ENCODE data around the gene PPP1R10.

The PPP1R10 gene

DNA sequence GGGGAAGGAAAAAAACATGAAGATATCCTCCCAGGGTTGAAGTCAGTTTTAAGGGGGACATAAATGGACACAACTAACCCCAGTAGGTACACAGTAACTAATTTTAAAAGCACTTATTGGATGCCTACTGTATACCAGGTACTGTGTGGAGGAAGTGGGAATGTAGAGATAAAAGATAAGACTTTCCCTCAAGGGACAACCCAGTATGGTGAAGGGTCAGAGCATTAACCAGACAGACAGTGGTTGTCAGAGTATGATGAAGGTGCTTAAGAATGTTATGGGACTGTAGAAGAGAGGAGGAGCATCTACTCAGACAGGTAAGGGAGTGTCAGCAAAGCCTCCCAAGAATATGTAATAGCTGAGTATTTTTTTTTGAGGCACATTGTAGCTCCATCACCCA is 44.9 kb downstream of the PPP1R10 start:
- Histone ChIP-seq H3K9ac (ENCODE audit: insufficient read length, low read depth) (peak overlapping the region; percentile 96), H3K4me3 (ENCODE audit: insufficient read length, low read depth) (peak overlapping the region; percentile 83), H3K4me1 (ENCODE audit: insufficient read depth, insufficient read length) (no peaks in the 10 kb centered on the region), H3K27me3 (ENCODE audit: insufficient read depth, insufficient read length) (peaks cover 12% of the 10 kb centered on the region), H3K9me3 (ENCODE audit: insufficient read depth, low read length) (no peaks in the 10 kb centered on the region), H3K36me3 (ENCODE audit: insufficient read depth, insufficient read length, low read length) (peaks cover 38% of the 10 kb centered on the region)
- TF ChIP-seq ZNF274 (IDR thresholded peaks at IDR 0.05; ENCODE audit: low read depth, low read length) (no peak), YY1 (IDR thresholded peaks at IDR 0.05; ENCODE audit: insufficient read depth, insufficient read length) (no peak), SUZ12 (IDR thresholded peaks at IDR 0.05; ENCODE audit: extremely low read depth, insufficient read depth, insufficient read length) (no peak)
- no peak for DNase-seq (ENCODE audit: low read depth, low spot score)

DNA sequence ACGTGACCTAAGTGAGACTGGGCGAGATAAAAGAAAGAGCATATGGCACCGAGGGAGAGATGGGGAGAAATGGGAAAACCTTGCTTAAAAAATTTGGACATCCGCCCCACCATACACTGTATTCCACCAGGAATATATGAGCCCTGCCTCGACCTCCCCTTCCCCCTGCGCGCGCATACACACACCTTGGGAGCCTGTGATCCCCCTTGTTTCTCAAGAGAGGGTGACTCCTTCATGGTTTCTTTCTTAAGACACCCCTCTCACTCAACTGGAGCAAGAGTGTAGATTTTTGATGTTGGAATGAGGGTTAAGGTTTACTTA is 45.3 kb downstream of the PPP1R10 start:
- peak overlapping the region; percentile 96 for H3K9ac ChIP-seq (ENCODE audit: insufficient read length, low read depth)
- H3K4me1 ChIP-seq (ENCODE audit: insufficient read depth, insufficient read length): no peaks in the 10 kb centered on the region
- peaks cover 35% of the 10 kb centered on the region for H3K36me3 ChIP-seq (ENCODE audit: insufficient read depth, insufficient read length, low read length)
- H3K27me3 ChIP-seq (ENCODE audit: insufficient read depth, insufficient read length): peaks cover 12% of the 10 kb centered on the region
- TF ChIP-seq ZNF274 (IDR thresholded peaks at IDR 0.05; ENCODE audit: low read depth, low read length) (no peak), YY1 (IDR thresholded peaks at IDR 0.05; ENCODE audit: insufficient read depth, insufficient read length) (no peak), SUZ12 (IDR thresholded peaks at IDR 0.05; ENCODE audit: extremely low read depth, insufficient read depth, insufficient read length) (no peak)
- DNase-seq (ENCODE audit: low read depth, low spot score): no peak
- H3K4me3 ChIP-seq (ENCODE audit: insufficient read length, low read depth): peak overlapping the region; percentile 83
- no peaks in the 10 kb centered on the region for H3K9me3 ChIP-seq (ENCODE audit: insufficient read depth, low read length)

GRCh38 chr6:30571075-30571761 is 45.8 kb downstream of the PPP1R10 start, which contains the start of gene ABCF1:
TSS of gene ABCF1 (plus strand) at chr6:30571442. CDS start at chr6:30571488, 46 bp downstream.
- TF ChIP-seq SUZ12 (IDR thresholded peaks at IDR 0.05; ENCODE audit: extremely low read depth, insufficient read depth, insufficient read length) (no peak), YY1 (IDR thresholded peaks at IDR 0.05; ENCODE audit: insufficient read depth, insufficient read length) (no peak), ZNF274 (IDR thresholded peaks at IDR 0.05; ENCODE audit: low read depth, low read length) (no peak)
- Histone ChIP-seq H3K4me1 (ENCODE audit: insufficient read depth, insufficient read length) (no peaks in the 10 kb centered on the region), H3K36me3 (ENCODE audit: insufficient read depth, insufficient read length, low read length) (peaks cover 31% of the 10 kb centered on the region), H3K9me3 (ENCODE audit: insufficient read depth, low read length) (no peaks in the 10 kb centered on the region), H3K4me3 (ENCODE audit: insufficient read length, low read depth) (peak within 1 kb of the TSS; percentile 83), H3K27me3 (ENCODE audit: insufficient read depth, insufficient read length) (peaks cover 12% of the 10 kb centered on the region), H3K9ac (ENCODE audit: insufficient read length, low read depth) (peak within 1 kb of the TSS; percentile 96)
- DNase-seq (ENCODE audit: low read depth, low spot score): peak; percentile 93

- H3K4me1 ChIP-seq (ENCODE audit: insufficient read depth, insufficient read length): no peaks in the 10 kb centered on the region
- no peak for TF ChIP-seq ZNF274 (IDR thresholded peaks at IDR 0.05; ENCODE audit: low read depth, low read length)
- TF ChIP-seq SUZ12 (IDR thresholded peaks at IDR 0.05; ENCODE audit: extremely low read depth, insufficient read depth, insufficient read length): no peak
- no peak for TF ChIP-seq YY1 (IDR thresholded peaks at IDR 0.05; ENCODE audit: insufficient read depth, insufficient read length)
- peak overlapping the region; percentile 86 for H3K9ac ChIP-seq (ENCODE audit: insufficient read length, low read depth)
- H3K9me3 ChIP-seq (ENCODE audit: insufficient read depth, low read length): no peaks in the 10 kb centered on the region
- peaks cover 31% of the 10 kb centered on the region for H3K36me3 ChIP-seq (ENCODE audit: insufficient read depth, insufficient read length, low read length)
- peak overlapping the region; percentile 83 for H3K4me3 ChIP-seq (ENCODE audit: insufficient read length, low read depth)
- peaks cover 12% of the 10 kb centered on the region for H3K27me3 ChIP-seq (ENCODE audit: insufficient read depth, insufficient read length)
- no peak for DNase-seq (ENCODE audit: low read depth, low spot score)
Measured at GRCh38 chr6:30570740-30571074, 46.3 kb downstream of the PPP1R10 start.

DNA sequence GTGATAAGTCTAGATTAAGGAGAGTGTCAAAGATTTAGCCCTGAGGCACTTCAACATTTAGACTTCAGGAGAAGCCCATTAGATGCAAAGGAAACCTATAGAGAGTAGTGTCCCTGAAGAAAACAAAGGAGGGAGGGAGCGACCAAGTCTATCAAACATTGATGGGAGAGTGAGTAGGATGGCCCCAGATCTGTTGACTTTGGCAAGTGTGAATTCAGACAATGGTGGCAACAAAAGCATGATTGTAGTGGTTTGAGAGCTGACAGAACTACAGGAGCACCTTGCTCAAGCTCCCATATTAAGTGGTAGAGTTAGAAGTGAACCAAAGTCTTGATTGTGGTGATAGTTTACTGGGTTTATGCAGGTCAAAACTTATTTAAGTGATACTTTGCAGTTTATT is 46.8 kb downstream of the PPP1R10 start:
- Histone ChIP-seq H3K9me3 (ENCODE audit: insufficient read depth, low read length) (no peaks in the 10 kb centered on the region), H3K36me3 (ENCODE audit: insufficient read depth, insufficient read length, low read length) (peaks cover 26% of the 10 kb centered on the region), H3K4me3 (ENCODE audit: insufficient read length, low read depth) (peak overlapping the region; percentile 83), H3K27me3 (ENCODE audit: insufficient read depth, insufficient read length) (peaks cover 12% of the 10 kb centered on the region), H3K4me1 (ENCODE audit: insufficient read depth, insufficient read length) (no peaks in the 10 kb centered on the region), H3K9ac (ENCODE audit: insufficient read length, low read depth) (no peak overlapping the region)
- no peak for TF ChIP-seq ZNF274 (IDR thresholded peaks at IDR 0.05; ENCODE audit: low read depth, low read length)
- no peak for TF ChIP-seq SUZ12 (IDR thresholded peaks at IDR 0.05; ENCODE audit: extremely low read depth, insufficient read depth, insufficient read length)
- no peak for TF ChIP-seq YY1 (IDR thresholded peaks at IDR 0.05; ENCODE audit: insufficient read depth, insufficient read length)
- DNase-seq (ENCODE audit: low read depth, low spot score): no peak

DNA sequence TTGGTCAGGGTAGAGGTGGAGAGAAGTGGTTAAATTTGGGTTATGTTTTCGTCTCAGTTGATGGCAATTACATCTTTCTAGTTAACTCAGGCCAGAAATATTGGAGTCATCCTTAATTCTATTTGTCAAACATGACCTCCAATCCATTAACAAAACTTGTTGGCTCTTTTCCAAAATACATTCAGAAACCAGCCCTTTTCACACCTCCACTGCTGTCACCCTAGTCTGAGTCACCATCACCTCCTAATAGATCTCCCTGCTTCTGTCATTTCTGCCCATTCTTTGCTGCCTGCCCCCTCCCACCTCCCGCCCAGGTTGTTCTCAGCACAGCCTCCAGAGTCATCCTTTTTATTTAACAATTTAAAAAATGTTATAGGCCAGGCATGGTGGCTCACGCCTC is 48.8 kb downstream of the PPP1R10 start:
- Histone ChIP-seq H3K4me3 (ENCODE audit: insufficient read length, low read depth) (no peak overlapping the region), H3K9ac (ENCODE audit: insufficient read length, low read depth) (no peak overlapping the region), H3K9me3 (ENCODE audit: insufficient read depth, low read length) (no peaks in the 10 kb centered on the region), H3K4me1 (ENCODE audit: insufficient read depth, insufficient read length) (no peaks in the 10 kb centered on the region), H3K27me3 (ENCODE audit: insufficient read depth, insufficient read length) (peaks cover 12% of the 10 kb centered on the region), H3K36me3 (ENCODE audit: insufficient read depth, insufficient read length, low read length) (peaks cover 13% of the 10 kb centered on the region)
- DNase-seq (ENCODE audit: low read depth, low spot score): no peak
- TF ChIP-seq ZNF274 (IDR thresholded peaks at IDR 0.05; ENCODE audit: low read depth, low read length) (no peak), YY1 (IDR thresholded peaks at IDR 0.05; ENCODE audit: insufficient read depth, insufficient read length) (no peak), SUZ12 (IDR thresholded peaks at IDR 0.05; ENCODE audit: extremely low read depth, insufficient read depth, insufficient read length) (no peak)

GRCh38 chr6:30565772-30566171 is 51.3 kb downstream of the PPP1R10 start:
- H3K9me3 ChIP-seq (ENCODE audit: insufficient read depth, low read length): no peaks in the 10 kb centered on the region
- H3K36me3 ChIP-seq (ENCODE audit: insufficient read depth, insufficient read length, low read length): peaks cover 22% of the 10 kb centered on the region
- peaks cover 9% of the 10 kb centered on the region for H3K27me3 ChIP-seq (ENCODE audit: insufficient read depth, insufficient read length)
- H3K4me1 ChIP-seq (ENCODE audit: insufficient read depth, insufficient read length): no peaks in the 10 kb centered on the region
- TF ChIP-seq SUZ12 (IDR thresholded peaks at IDR 0.05; ENCODE audit: extremely low read depth, insufficient read depth, insufficient read length) (no peak), ZNF274 (IDR thresholded peaks at IDR 0.05; ENCODE audit: low read depth, low read length) (no peak), YY1 (IDR thresholded peaks at IDR 0.05; ENCODE audit: insufficient read depth, insufficient read length) (no peak)
- H3K4me3 ChIP-seq (ENCODE audit: insufficient read length, low read depth): no peak overlapping the region
- no peak for DNase-seq (ENCODE audit: low read depth, low spot score)
- no peak overlapping the region for H3K9ac ChIP-seq (ENCODE audit: insufficient read length, low read depth)

All from NT2/D1 (cell line).